Measurements from ENCODE around the gene GGT1.

- TF ChIP-seq, protein P1, sequence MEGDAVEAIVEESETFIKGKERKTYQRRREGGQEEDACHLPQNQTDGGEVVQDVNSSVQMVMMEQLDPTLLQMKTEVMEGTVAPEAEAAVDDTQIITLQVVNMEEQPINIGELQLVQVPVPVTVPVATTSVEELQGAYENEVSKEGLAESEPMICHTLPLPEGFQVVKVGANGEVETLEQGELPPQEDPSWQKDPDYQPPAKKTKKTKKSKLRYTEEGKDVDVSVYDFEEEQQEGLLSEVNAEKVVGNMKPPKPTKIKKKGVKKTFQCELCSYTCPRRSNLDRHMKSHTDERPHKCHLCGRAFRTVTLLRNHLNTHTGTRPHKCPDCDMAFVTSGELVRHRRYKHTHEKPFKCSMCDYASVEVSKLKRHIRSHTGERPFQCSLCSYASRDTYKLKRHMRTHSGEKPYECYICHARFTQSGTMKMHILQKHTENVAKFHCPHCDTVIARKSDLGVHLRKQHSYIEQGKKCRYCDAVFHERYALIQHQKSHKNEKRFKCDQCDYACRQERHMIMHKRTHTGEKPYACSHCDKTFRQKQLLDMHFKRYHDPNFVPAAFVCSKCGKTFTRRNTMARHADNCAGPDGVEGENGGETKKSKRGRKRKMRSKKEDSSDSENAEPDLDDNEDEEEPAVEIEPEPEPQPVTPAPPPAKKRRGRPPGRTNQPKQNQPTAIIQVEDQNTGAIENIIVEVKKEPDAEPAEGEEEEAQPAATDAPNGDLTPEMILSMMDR (IDR thresholded peaks at IDR 0.05) = no peak
- TF ChIP-seq POLR2A (IDR thresholded peaks at IDR 0.05) = no peak
Observed at GRCh38 chr22:24578355-24579257, 24.4 kb upstream of the GGT1 start.
